ENCODE data around the gene RSPH3. TPM values are rescaled to one million over a fixed set of nuclear protein-coding genes. Genes with fewer than 3 reads are reported as not detected.
A peak's percentile ranks its signal among the peaks of the same experiment; 100 is the strongest.

The RSPH3 gene
- total and polyA plus RNA-seq, 2 of the 13 experiments (the other 11 are each of a cell fraction or from before 2014, with no cell fraction given) = 1.3 to 3.5 TPM

- TF ChIP-seq PHF5A (CRISPR knock-in tag; IDR thresholded peaks at IDR 0.05; ENCODE audit: low read depth, unreplicated experiment) = peak; percentile 84
- TF ChIP-seq GTF2F1 (IDR thresholded peaks at IDR 0.05; ENCODE audit: low read length) = no peak
- TF ChIP-seq ZNF335 (CRISPR knock-in tag; IDR thresholded peaks at IDR 0.05) = peak; percentile 85
- peak; percentile 98 for TF ChIP-seq DNMT1 (CRISPR knock-in tag; IDR thresholded peaks at IDR 0.05)
- peak; percentile 94 for TF ChIP-seq EEA1 (CRISPR knock-in tag; IDR thresholded peaks at IDR 0.05; ENCODE audit: borderline replicate concordance)
- peak; percentile 94 for TF ChIP-seq DR1 (CRISPR knock-in tag; IDR thresholded peaks at IDR 0.05)
- peak; percentile 97 for TF ChIP-seq MEF2D (CRISPR knock-in tag; IDR thresholded peaks at IDR 0.05)
- TF ChIP-seq, protein P1, sequence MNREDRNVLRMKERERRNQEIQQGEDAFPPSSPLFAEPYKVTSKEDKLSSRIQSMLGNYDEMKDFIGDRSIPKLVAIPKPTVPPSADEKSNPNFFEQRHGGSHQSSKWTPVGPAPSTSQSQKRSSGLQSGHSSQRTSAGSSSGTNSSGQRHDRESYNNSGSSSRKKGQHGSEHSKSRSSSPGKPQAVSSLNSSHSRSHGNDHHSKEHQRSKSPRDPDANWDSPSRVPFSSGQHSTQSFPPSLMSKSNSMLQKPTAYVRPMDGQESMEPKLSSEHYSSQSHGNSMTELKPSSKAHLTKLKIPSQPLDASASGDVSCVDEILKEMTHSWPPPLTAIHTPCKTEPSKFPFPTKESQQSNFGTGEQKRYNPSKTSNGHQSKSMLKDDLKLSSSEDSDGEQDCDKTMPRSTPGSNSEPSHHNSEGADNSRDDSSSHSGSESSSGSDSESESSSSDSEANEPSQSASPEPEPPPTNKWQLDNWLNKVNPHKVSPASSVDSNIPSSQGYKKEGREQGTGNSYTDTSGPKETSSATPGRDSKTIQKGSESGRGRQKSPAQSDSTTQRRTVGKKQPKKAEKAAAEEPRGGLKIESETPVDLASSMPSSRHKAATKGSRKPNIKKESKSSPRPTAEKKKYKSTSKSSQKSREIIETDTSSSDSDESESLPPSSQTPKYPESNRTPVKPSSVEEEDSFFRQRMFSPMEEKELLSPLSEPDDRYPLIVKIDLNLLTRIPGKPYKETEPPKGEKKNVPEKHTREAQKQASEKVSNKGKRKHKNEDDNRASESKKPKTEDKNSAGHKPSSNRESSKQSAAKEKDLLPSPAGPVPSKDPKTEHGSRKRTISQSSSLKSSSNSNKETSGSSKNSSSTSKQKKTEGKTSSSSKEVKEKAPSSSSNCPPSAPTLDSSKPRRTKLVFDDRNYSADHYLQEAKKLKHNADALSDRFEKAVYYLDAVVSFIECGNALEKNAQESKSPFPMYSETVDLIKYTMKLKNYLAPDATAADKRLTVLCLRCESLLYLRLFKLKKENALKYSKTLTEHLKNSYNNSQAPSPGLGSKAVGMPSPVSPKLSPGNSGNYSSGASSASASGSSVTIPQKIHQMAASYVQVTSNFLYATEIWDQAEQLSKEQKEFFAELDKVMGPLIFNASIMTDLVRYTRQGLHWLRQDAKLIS (CRISPR knock-in tag; IDR thresholded peaks at IDR 0.05) = peak; percentile 93; the same call in 1 of the 2 replicates
- TF ChIP-seq THYN1 (CRISPR knock-in tag; IDR thresholded peaks at IDR 0.05; ENCODE audit: borderline replicate concordance, low read depth) = no peak
- peak; percentile 97; the same call in 1 of the 2 replicates for TF ChIP-seq ZNF431 (CRISPR knock-in tag; IDR thresholded peaks at IDR 0.05; ENCODE audit: borderline replicate concordance, low read depth)
- peak; percentile 80; the same call in 1 of the 2 replicates for TF ChIP-seq ZBTB42 (CRISPR knock-in tag; IDR thresholded peaks at IDR 0.05)
- peak; percentile 58; the same call in 1 of the 2 replicates for TF ChIP-seq CBX2 (IDR thresholded peaks at IDR 0.05; ENCODE audit: low read depth, low read length)
- peak; percentile 94; the same call in 1 of the 2 replicates for TF ChIP-seq CBX2 (CRISPR knock-in tag; IDR thresholded peaks at IDR 0.05; ENCODE audit: low read depth)
- no peak for TF ChIP-seq ZNF326 (CRISPR knock-in tag; IDR thresholded peaks at IDR 0.05; ENCODE audit: borderline replicate concordance)
- peak; percentile 56; the same call in 1 of the 2 replicates for TF ChIP-seq JUND (CRISPR knock-in tag; IDR thresholded peaks at IDR 0.05)
- TF ChIP-seq, protein P2, sequence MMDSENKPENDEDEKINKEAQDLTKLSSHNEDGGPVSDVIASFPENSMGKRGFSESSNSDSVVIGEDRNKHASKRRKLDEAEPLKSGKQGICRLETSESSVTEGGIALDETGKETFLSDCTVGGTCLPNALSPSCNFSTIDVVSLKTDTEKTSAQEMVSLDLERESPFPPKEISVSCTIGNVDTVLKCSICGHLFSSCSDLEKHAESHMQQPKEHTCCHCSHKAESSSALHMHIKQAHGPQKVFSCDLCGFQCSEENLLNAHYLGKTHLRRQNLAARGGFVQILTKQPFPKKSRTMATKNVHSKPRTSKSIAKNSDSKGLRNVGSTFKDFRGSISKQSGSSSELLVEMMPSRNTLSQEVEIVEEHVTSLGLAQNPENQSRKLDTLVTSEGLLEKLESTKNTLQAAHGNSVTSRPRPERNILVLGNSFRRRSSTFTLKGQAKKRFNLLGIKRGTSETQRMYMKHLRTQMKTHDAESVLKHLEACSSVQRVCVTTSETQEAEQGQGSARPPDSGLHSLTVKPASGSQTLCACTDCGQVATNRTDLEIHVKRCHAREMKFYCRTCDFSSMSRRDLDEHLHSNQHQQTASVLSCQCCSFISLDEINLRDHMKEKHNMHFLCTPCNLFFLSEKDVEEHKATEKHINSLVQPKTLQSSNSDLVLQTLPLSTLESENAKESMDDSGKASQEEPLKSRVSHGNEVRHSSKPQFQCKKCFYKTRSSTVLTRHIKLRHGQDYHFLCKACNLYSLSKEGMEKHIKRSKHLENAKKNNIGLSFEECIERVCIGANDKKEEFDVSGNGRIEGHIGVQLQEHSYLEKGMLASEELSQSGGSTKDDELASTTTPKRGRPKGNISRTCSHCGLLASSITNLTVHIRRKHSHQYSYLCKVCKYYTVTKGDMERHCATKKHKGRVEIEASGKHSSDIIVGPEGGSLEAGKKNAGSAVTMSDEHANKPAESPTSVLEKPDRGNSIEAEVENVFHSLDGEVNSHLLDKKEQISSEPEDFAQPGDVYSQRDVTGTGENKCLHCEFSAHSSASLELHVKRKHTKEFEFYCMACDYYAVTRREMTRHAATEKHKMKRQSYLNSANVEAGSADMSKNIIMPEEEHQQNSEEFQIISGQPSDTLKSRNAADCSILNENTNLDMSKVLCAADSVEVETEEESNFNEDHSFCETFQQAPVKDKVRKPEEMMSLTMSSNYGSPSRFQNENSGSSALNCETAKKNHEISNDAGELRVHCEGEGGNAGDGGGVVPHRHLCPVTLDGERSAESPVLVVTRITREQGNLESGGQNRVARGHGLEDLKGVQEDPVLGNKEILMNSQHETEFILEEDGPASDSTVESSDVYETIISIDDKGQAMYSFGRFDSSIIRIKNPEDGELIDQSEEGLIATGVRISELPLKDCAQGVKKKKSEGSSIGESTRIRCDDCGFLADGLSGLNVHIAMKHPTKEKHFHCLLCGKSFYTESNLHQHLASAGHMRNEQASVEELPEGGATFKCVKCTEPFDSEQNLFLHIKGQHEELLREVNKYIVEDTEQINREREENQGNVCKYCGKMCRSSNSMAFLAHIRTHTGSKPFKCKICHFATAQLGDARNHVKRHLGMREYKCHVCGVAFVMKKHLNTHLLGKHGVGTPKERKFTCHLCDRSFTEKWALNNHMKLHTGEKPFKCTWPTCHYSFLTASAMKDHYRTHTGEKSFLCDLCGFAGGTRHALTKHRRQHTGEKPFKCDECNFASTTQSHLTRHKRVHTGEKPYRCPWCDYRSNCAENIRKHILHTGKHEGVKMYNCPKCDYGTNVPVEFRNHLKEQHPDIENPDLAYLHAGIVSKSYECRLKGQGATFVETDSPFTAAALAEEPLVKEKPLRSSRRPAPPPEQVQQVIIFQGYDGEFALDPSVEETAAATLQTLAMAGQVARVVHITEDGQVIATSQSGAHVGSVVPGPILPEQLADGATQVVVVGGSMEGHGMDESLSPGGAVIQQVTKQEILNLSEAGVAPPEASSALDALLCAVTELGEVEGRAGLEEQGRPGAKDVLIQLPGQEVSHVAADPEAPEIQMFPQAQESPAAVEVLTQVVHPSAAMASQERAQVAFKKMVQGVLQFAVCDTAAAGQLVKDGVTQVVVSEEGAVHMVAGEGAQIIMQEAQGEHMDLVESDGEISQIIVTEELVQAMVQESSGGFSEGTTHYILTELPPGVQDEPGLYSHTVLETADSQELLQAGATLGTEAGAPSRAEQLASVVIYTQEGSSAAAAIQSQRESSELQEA (CRISPR knock-in tag; IDR thresholded peaks at IDR 0.05; ENCODE audit: not compliant biosample characterization) = peak; percentile 96
- no peak for TF ChIP-seq TCF7 (IDR thresholded peaks at IDR 0.05; ENCODE audit: low read depth)
- peak; percentile 87 for TF ChIP-seq ARNTL (CRISPR knock-in tag; IDR thresholded peaks at IDR 0.05)
Measured at GRCh38 chr6:158999666-159000403, at the start of gene RSPH3 (continued).
